CD14-positive monocyte (primary cell): ENCODE results near the gene MYH10. TPM values are rescaled to one million over a fixed set of nuclear protein-coding genes. Genes with fewer than 3 reads are reported as not detected.

Experiments used
- DNase-seq, 3 donors: peaks; one replicate each; pipeline ENCODE4 v3.0.0-alpha.2; 2011 to 2022
- H2AFZ ChIP-seq: 2 replicates; pipeline ENCODE4 v1.6.0; 2012; ENCODE audit warnings: mild to moderate bottlenecking, low read depth, low read length, inconsistent platforms; ENCODE audit not compliant: insufficient read depth, poor library complexity, severe bottlenecking
- H3K27ac ChIP-seq, 2 donors: 1 replicate in 1 of 2; 2 replicates in 1 of 2; pipeline ENCODE4 v1.5.1; 2012 to 2013; ENCODE audit warnings: low read length in 2 of 2, control low read depth in 1 of 2, inconsistent platforms in 1 of 2, low read depth in 1 of 2, mild to moderate bottlenecking in 1 of 2
- H3K27me3 ChIP-seq, 2 donors: one replicate each; pipeline versions ENCODE4 v1.6.0 to v1.6.1; 2011 to 2013; ENCODE audit warnings: low read length in 2 of 2; ENCODE audit not compliant: control insufficient read depth in 2 of 2, insufficient read depth in 2 of 2
- H3K36me3 ChIP-seq, 2 donors: replicated peaks in 1 of 2; 1 replicate in 1 of 2; 2 replicates in 1 of 2; pipeline versions ENCODE4 v1.5.1 to v1.6.1; 2012 to 2013; ENCODE audit warnings: low read length in 2 of 2, control low read depth in 1 of 2, inconsistent platforms in 1 of 2, mild to moderate bottlenecking in 1 of 2; ENCODE audit not compliant: insufficient read depth in 2 of 2, control insufficient read depth in 1 of 2
- H3K4me1 ChIP-seq, 2 donors: 1 replicate in 1 of 2; 2 replicates in 1 of 2; pipeline versions ENCODE4 v1.5.1 to v1.6.1; 2012 to 2013; ENCODE audit warnings: low read length in 2 of 2, control low read depth in 1 of 2, inconsistent platforms in 1 of 2, mild to moderate bottlenecking in 1 of 2, moderate library complexity in 1 of 2; ENCODE audit not compliant: insufficient read depth in 2 of 2, control insufficient read depth in 1 of 2
- H3K4me2 ChIP-seq: replicated peaks from 2 replicates; pipeline ENCODE3; 2012; ENCODE audit warnings: low read length, moderate library complexity, mild to moderate bottlenecking; ENCODE audit not compliant: poor library complexity, severe bottlenecking; ENCODE audit errors: extremely low read depth
- H3K4me3 ChIP-seq, 3 experiments: fragments of 200-600 bp in 1 of 3; sonication (generic) in 1 of 3; replicated peaks in 1 of 3; 1 replicate in 2 of 3; 2 replicates in 1 of 3; pipeline ENCODE4 v1.5.1; 2011 to 2013; ENCODE audit warnings: low read length in 3 of 3, mild to moderate bottlenecking in 3 of 3, control low read depth in 2 of 3, low read depth in 2 of 3, inconsistent platforms in 1 of 3, moderate library complexity in 1 of 3
- H3K79me2 ChIP-seq: 2 replicates; pipeline ENCODE4 v1.6.0; 2012; ENCODE audit warnings: mild to moderate bottlenecking, control low read depth, inconsistent platforms, low read length, moderate library complexity; ENCODE audit not compliant: insufficient read depth
- H3K9ac ChIP-seq: 2 replicates; pipeline ENCODE4 v1.6.0; 2017; ENCODE audit warnings: low read length, mild to moderate bottlenecking; ENCODE audit not compliant: insufficient read depth, poor library complexity, severe bottlenecking
- H3K9me3 ChIP-seq, 2 donors: replicated peaks in 1 of 2; 1 replicate in 1 of 2; 2 replicates in 1 of 2; pipeline versions ENCODE4 v1.5.1 to v1.6.1; 2012 to 2013; ENCODE audit warnings: low read length in 2 of 2, control low read depth in 1 of 2; ENCODE audit not compliant: control insufficient read depth in 1 of 2, insufficient read depth in 1 of 2
- H4K20me1 ChIP-seq: 2 replicates; pipeline ENCODE4 v1.6.0; 2012; ENCODE audit warnings: mild to moderate bottlenecking, low read length, control low read depth, moderate library complexity; ENCODE audit not compliant: insufficient read depth
- H3K27ac Mint-ChIP-seq, 7 donors: one replicate each; pipeline ENCODE4 v1.8.0; 2020; ENCODE audit warnings: mild to moderate bottlenecking in 7 of 7, mixed read lengths in 7 of 7, moderate library complexity in 6 of 7, inconsistent platforms in 2 of 7
- H3K27me3 Mint-ChIP-seq, 3 donors: one replicate each; pipeline ENCODE4 v1.8.0; 2021 to 2022; ENCODE audit warnings: low read depth in 3 of 3, mild to moderate bottlenecking in 3 of 3, mixed read lengths in 3 of 3, moderate library complexity in 3 of 3, inconsistent platforms in 1 of 3
- H3K36me3 Mint-ChIP-seq, 2 donors: one replicate each; pipeline ENCODE4 v1.8.0; 2020; ENCODE audit warnings: mixed read lengths in 2 of 2, inconsistent platforms in 1 of 2, mild to moderate bottlenecking in 1 of 2
- H3K4me1 Mint-ChIP-seq: one replicate; pipeline ENCODE4 v1.8.0; 2020; ENCODE audit warnings: mild to moderate bottlenecking, mixed read lengths
- H3K4me3 Mint-ChIP-seq, 2 donors: one replicate each; pipeline ENCODE4 v1.8.0; 2020; ENCODE audit warnings: mild to moderate bottlenecking in 2 of 2, mixed read lengths in 2 of 2, moderate library complexity in 1 of 2
- H3K9me3 Mint-ChIP-seq, 7 donors: one replicate each; pipeline ENCODE4 v1.8.0; 2020 to 2022; ENCODE audit warnings: mixed read lengths in 7 of 7, mild to moderate bottlenecking in 6 of 7, moderate library complexity in 6 of 7, inconsistent platforms in 2 of 7
- CTCF ChIP-seq: fragments of 200-600 bp; IDR thresholded peaks from one replicate; pipeline ENCODE4 v1.8.0; 2022; ENCODE audit warnings: antibody characterized with exemption, mild to moderate bottlenecking
- WGBS: methylation state at CpG from one replicate; pipeline ENCODE4 v1.1.5; 2013; ENCODE audit warnings: missing lambda C conversion rate; ENCODE audit not compliant: insufficient coverage; 5-methylcytosine and 5-hydroxymethylcytosine counted together
- intact Hi-C, 2 donors: fragments of 100-400 bp; cut with micrococcal nuclease; formaldehyde crosslinking; loops; one replicate each; pipeline versions ENCODE4 v1.15.0 to v1.15.1; 2023
- polyA plus RNA-seq, 3 donors: library from polyadenylated mRNA; depleted of rRNA in 1 of 3; unstranded in 2 of 3; stranded (reverse) in 1 of 3; fragments of 300-500 nt in 2 of 3; fragments of >200 nt in 1 of 3; fragmentation: Illumina TruSeq in 2 of 3; gene quantifications; 1 replicate in 2 of 3; 2 replicates in 1 of 3; pipeline ENCODE4 v1.2.3, GENCODE V29; 2012 to 2021

Gene MYH10
- polyA plus RNA-seq, 3 donors = 0.42 to 0.65 TPM; not detected in 1

- no peak overlapping the region for H3K27ac ChIP-seq
- H4K20me1 ChIP-seq = no peaks in the 10 kb centered on the region
- DNase-seq = no peak
- H3K4me3 ChIP-seq = no peak overlapping the region
- H3K9ac ChIP-seq = no peak overlapping the region
- H3K79me2 ChIP-seq = no peaks in the 10 kb centered on the region
- H3K9me3 ChIP-seq = no peaks in the 10 kb centered on the region
- no peak overlapping the region for H3K4me2 ChIP-seq
- Mint-ChIP-seq H3K4me3 (no peak overlapping the region), H3K4me1 (no peaks in the 10 kb centered on the region), H3K27ac (no peak overlapping the region), H3K36me3 (no peaks in the 10 kb centered on the region), H3K9me3 (peaks cover 0 to 2% (median 0%) of the 10 kb centered on the region in 7 donors), H3K27me3 (peaks cover 2 to 6% (median 2%) of the 10 kb centered on the region in 3 donors)
- no peaks in the 10 kb centered on the region for H3K4me1 ChIP-seq
- no peak overlapping the region for H2AFZ ChIP-seq
- 93% methylated on average over 3 of the region's 5 CpGs for WGBS
- H3K36me3 ChIP-seq = no peaks in the 10 kb centered on the region
- H3K27me3 ChIP-seq = no peaks in the 10 kb centered on the region
- TF ChIP-seq CTCF = no peak
- intact Hi-C loops = no loop called here
Measured at GRCh38 chr17:8557176-8557806, 73.2 kb downstream of the MYH10 start.

- H3K9me3 Mint-ChIP-seq = peaks cover 0 to 2% (median 0%) of the 10 kb centered on the region in 7 donors
Measured at GRCh38 chr17:8556074-8556473, 74.5 kb downstream of the MYH10 start.

More at GRCh38 chr17:8556074-8556473, 74.5 kb downstream of the MYH10 start:
- Histone ChIP-seq H3K4me1 (no peaks in the 10 kb centered on the region), H3K4me3 (no peak overlapping the region), H3K27me3 (no peaks in the 10 kb centered on the region), H3K27ac (no peak overlapping the region), H3K79me2 (no peaks in the 10 kb centered on the region), H2AFZ (no peak overlapping the region), H3K36me3 (no peaks in the 10 kb centered on the region), H3K9me3 (no peaks in the 10 kb centered on the region), H4K20me1 (no peaks in the 10 kb centered on the region), H3K9ac (no peak overlapping the region), H3K4me2 (no peak overlapping the region)
- intact Hi-C loops = no loop called here
- WGBS = 98% methylated on average over 6 of the region's 9 CpGs
- H3K4me1 Mint-ChIP-seq = no peaks in the 10 kb centered on the region
- DNase-seq = no peak
- H3K27me3 Mint-ChIP-seq = peaks cover 2 to 6% (median 2%) of the 10 kb centered on the region in 3 donors
- H3K27ac Mint-ChIP-seq = no peak overlapping the region
- no peaks in the 10 kb centered on the region for H3K36me3 Mint-ChIP-seq
- TF ChIP-seq CTCF = no peak
- no peak overlapping the region for H3K4me3 Mint-ChIP-seq
